ENCODE results near the gene PRPSAP1. TPM values are rescaled to one million over a fixed set of nuclear protein-coding genes. Genes with fewer than 3 reads are reported as not detected.

The PRPSAP1 gene
- total RNA-seq, 1 experiment from 2014 or later, result 63.3 TPM

DNA sequence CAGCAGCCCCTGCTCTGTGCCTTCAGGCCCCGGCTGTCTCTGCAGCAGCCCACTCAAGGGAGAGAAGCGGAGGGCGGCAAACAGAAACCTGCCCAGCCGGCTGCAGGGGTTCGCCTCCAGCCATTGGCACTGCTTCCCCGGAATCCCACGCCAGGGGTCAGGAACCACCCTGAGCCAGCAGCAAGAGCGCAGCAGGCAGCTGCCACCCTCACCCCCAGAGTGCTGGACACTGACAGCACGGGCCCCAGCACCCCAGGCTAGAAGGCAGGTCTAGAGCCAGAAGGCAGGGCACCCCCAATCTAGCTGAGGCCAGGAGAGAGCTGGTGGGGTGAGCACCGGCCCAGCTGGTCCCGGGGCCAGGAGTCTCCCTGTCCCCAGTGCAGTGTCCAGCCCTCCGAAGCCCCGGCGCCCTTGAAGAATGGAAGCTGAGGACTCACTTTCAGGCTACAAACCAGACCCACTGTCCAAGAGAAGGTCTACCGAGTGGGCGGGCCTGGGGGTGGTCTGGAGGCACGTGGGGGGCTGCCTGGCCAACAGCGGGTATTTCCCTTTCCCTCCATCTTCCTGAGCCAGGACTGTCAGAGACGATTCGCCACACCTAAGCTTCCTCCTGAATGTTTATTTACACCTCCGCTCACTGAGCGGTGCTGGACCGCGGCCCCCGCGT, 80.1 kb downstream of the PRPSAP1 start:
- no peak for DNase-seq
- no peak for TF ChIP-seq EZH2 (IDR thresholded peaks at IDR 0.05; ENCODE audit: low read depth)
- TF ChIP-seq, protein P1, sequence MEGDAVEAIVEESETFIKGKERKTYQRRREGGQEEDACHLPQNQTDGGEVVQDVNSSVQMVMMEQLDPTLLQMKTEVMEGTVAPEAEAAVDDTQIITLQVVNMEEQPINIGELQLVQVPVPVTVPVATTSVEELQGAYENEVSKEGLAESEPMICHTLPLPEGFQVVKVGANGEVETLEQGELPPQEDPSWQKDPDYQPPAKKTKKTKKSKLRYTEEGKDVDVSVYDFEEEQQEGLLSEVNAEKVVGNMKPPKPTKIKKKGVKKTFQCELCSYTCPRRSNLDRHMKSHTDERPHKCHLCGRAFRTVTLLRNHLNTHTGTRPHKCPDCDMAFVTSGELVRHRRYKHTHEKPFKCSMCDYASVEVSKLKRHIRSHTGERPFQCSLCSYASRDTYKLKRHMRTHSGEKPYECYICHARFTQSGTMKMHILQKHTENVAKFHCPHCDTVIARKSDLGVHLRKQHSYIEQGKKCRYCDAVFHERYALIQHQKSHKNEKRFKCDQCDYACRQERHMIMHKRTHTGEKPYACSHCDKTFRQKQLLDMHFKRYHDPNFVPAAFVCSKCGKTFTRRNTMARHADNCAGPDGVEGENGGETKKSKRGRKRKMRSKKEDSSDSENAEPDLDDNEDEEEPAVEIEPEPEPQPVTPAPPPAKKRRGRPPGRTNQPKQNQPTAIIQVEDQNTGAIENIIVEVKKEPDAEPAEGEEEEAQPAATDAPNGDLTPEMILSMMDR (conservative IDR thresholded peaks at IDR 0.05), result no peak
- peaks cover 15% of the 10 kb centered on the region for H3K4me1 ChIP-seq (replicated peaks; ENCODE audit: insufficient read depth)
- H3K9me2 ChIP-seq (ENCODE audit: insufficient read depth), result no peaks in the 10 kb centered on the region
- H3K4me3 ChIP-seq, result no peak overlapping the region
- no peaks in the 10 kb centered on the region for H3K9me3 ChIP-seq (ENCODE audit: insufficient read depth, low read depth)
- ChIA-PET POLR2A (ENCODE audit: unreplicated experiment) (no interaction called here), CTCF (interaction anchor here (0.6 kb wide), 1 partner anchor 92 kb away, joined by 3 read pairs; no protein-coding TSS in a partner anchor)
- intact Hi-C loops (cut with micrococcal nuclease; ENCODE audit: unreplicated experiment), result loop anchor here (10.0 kb wide), 2 partner anchors 369 to 499 kb away; partner anchors contain the start of gene MRPL38
- peaks cover 13% of the 10 kb centered on the region for H3F3A ChIP-seq (ENCODE audit: insufficient read depth, low read depth)
- H3K27ac ChIP-seq, result no peak overlapping the region
- H4K20me1 ChIP-seq (ENCODE audit: insufficient read depth), result peaks cover 5% of the 10 kb centered on the region; the same call in 1 of the 2 replicates
- H3K36me3 ChIP-seq (ENCODE audit: low read depth), result no peaks in the 10 kb centered on the region
- no peak overlapping the region for H2AFZ ChIP-seq
- H3K4me2 ChIP-seq, result no peak overlapping the region
- no TSS peak for BruUV-seq (replicated peaks)
- peaks cover 12% of the 10 kb centered on the region; the same call in 1 of the 2 replicates for H3K79me2 ChIP-seq (ENCODE audit: low read depth)
- no peaks in the 10 kb centered on the region for H3K27me3 ChIP-seq (ENCODE audit: insufficient read depth, low read depth)

DNA sequence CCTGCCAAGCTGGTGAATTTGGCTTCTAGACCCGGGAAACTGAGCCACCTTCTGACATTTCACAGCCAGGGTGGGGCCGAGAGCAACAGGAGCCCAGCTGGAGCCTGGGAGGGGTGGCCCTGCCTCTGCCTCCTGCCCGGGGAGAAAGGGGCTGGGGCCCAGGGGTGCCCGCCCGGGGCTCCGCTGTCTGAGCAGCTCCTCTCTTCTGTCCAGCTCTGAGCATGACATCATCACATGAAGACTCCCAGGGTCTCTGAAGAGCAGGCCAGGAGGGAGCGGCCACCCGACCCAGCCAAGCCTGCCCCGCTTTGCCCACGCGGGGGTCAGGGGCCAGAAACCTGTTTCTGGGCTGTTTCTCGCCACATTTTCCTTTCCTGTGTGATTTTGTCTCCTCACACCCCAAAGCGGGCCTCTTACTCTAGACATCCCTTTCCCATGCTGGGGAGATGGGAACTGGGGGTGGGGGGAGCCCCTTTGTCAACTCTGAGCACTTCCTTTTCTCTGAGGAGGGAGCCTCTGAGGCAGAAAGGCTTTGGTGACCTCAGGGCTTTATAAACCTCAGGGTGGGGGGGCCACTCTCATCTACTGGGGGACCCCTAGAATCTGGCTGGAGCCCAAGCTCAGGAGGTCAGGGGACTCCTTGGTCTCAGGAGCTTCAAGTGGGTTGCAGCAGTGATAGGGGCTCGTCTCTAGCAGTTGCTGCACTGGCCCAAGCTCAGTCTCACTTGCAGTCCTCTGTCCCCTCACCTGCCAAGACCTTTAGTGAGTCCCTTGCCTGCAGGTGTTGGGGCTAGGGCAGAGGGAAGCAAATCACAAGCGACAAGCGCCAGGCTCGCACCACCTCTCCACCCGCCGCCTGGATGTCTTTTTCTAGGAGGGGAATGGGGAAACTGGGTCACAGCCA, 80.9 kb downstream of the PRPSAP1 start:
- Histone ChIP-seq H3K9me3 (ENCODE audit: insufficient read depth, low read depth) (no peaks in the 10 kb centered on the region), H3K9me2 (ENCODE audit: insufficient read depth) (no peaks in the 10 kb centered on the region), H2AFZ (no peak overlapping the region), H3K4me3 (no peak overlapping the region), H3K36me3 (ENCODE audit: low read depth) (no peaks in the 10 kb centered on the region), H3K4me1 (replicated peaks; ENCODE audit: insufficient read depth) (peaks cover 22% of the 10 kb centered on the region), H3K27me3 (ENCODE audit: insufficient read depth, low read depth) (no peaks in the 10 kb centered on the region), H3K79me2 (ENCODE audit: low read depth) (peaks cover 20% of the 10 kb centered on the region), H4K20me1 (ENCODE audit: insufficient read depth) (peaks cover 5% of the 10 kb centered on the region; the same call in 1 of the 2 replicates), H3F3A (ENCODE audit: insufficient read depth, low read depth) (peaks cover 13% of the 10 kb centered on the region), H3K27ac (no peak overlapping the region), H3K4me2 (no peak overlapping the region)
- POLR2A ChIA-PET (ENCODE audit: unreplicated experiment), result no interaction called here
- TF ChIP-seq EZH2 (IDR thresholded peaks at IDR 0.05; ENCODE audit: low read depth), result no peak
- TF ChIP-seq, protein P1 (conservative IDR thresholded peaks at IDR 0.05), result no peak
- DNase-seq, result no peak
- intact Hi-C loops (cut with micrococcal nuclease; ENCODE audit: unreplicated experiment), result loop anchor here (10.0 kb wide), 2 partner anchors 368 to 498 kb away; partner anchors contain the start of gene MRPL38
- BruUV-seq (replicated peaks), result no TSS peak
- CTCF ChIA-PET, result no interaction called here

GRCh38 chr17:76271669-76272540, 81.8 kb downstream of the PRPSAP1 start:
- POLR2A ChIA-PET (ENCODE audit: unreplicated experiment), result interaction anchor here (0.6 kb wide), 1 partner anchor 1183 kb away, joined by 3 read pairs; no protein-coding TSS in a partner anchor
- no peak for DNase-seq
- intact Hi-C loops (cut with micrococcal nuclease; ENCODE audit: unreplicated experiment), result loop anchor here (10.0 kb wide), 2 partner anchors 367 to 497 kb away; partner anchors contain the start of gene MRPL38
- no peaks in the 10 kb centered on the region for H3K27me3 ChIP-seq (ENCODE audit: insufficient read depth, low read depth)
- CTCF ChIA-PET, result no interaction called here
- H3K4me1 ChIP-seq (replicated peaks; ENCODE audit: insufficient read depth), result peaks cover 22% of the 10 kb centered on the region
- no peak overlapping the region for H3K4me3 ChIP-seq
- peaks cover 28% of the 10 kb centered on the region for H3K79me2 ChIP-seq (ENCODE audit: low read depth)
- H3K9me2 ChIP-seq (ENCODE audit: insufficient read depth), result no peaks in the 10 kb centered on the region
- H4K20me1 ChIP-seq (ENCODE audit: insufficient read depth), result peaks cover 5% of the 10 kb centered on the region; the same call in 1 of the 2 replicates
- H3K4me2 ChIP-seq, result no peak overlapping the region
- H3K9me3 ChIP-seq (ENCODE audit: insufficient read depth, low read depth), result no peaks in the 10 kb centered on the region
- no peak overlapping the region for H2AFZ ChIP-seq
- H3K27ac ChIP-seq, result no peak overlapping the region
- TF ChIP-seq, protein P1 (conservative IDR thresholded peaks at IDR 0.05), result no peak
- TF ChIP-seq EZH2 (IDR thresholded peaks at IDR 0.05; ENCODE audit: low read depth), result no peak
- no TSS peak for BruUV-seq (replicated peaks)
- peaks cover 13% of the 10 kb centered on the region for H3F3A ChIP-seq (ENCODE audit: insufficient read depth, low read depth)
- H3K36me3 ChIP-seq (ENCODE audit: low read depth), result no peaks in the 10 kb centered on the region
